ENCODE data around the gene ADAMTS14.

ADAMTS14 gene

DNA sequence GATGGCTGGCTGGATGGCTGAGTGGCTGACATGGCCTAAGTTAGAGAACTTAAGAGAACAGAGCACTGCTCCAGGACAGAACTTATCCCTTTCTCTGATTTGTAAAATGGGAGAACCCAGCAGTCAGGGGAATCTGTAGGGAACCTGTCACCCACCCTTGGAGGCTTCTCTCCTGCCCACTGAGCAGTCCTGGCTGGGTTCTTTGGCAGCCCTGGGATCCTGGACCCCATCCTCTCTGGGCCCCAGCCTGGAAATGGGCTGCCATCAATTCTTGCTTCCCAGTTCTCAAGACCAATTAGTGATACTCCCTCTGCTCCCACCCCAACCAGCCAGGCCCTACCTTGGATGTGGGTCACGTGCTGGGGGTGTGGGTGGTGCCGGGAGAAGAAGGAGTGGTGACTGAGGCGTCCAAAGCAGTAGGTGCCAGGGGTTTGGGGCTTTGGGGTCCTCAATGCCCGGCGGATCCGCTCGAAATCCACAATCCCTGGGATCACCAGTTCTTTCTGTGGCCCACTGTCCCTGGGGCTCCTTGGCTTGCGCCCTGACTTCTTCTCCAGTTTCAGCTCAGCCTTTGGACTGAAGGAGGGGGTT, 109.2 kb downstream of the ADAMTS14 start:
- DNase-seq: no peak

DNA sequence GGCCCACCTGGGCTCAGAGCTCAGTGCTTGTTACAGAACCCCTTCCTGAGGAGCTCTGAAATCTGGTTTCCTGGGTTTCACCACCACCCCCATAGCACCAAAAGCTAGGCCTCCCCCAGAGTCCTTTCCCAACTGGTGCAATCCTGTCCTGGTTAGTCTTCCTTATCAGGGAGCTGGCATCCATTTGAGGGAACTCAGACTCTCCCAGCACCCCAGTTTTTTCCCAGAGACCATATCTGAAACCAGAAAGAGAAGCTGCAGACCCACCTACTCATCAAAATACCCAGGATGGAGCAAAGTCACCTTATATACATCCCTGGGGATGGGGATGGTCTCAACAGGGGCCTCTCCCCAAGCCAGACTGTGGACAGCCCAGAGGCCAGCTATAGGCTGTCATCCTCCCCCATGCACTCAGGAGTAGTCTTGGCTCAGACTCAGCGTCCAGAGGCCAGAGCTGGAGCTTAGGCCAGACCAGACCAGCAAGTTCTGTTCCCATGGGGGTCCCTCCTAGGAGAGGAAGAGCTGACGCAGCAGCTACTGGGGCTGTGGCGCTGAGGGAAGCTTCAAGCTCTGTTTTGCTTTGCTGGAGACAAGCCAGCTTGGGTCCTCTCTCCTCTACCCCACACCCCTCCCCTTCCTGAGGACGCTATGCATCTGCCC, 109.9 kb downstream of the ADAMTS14 start:
- DNase-seq: no peak

DNA sequence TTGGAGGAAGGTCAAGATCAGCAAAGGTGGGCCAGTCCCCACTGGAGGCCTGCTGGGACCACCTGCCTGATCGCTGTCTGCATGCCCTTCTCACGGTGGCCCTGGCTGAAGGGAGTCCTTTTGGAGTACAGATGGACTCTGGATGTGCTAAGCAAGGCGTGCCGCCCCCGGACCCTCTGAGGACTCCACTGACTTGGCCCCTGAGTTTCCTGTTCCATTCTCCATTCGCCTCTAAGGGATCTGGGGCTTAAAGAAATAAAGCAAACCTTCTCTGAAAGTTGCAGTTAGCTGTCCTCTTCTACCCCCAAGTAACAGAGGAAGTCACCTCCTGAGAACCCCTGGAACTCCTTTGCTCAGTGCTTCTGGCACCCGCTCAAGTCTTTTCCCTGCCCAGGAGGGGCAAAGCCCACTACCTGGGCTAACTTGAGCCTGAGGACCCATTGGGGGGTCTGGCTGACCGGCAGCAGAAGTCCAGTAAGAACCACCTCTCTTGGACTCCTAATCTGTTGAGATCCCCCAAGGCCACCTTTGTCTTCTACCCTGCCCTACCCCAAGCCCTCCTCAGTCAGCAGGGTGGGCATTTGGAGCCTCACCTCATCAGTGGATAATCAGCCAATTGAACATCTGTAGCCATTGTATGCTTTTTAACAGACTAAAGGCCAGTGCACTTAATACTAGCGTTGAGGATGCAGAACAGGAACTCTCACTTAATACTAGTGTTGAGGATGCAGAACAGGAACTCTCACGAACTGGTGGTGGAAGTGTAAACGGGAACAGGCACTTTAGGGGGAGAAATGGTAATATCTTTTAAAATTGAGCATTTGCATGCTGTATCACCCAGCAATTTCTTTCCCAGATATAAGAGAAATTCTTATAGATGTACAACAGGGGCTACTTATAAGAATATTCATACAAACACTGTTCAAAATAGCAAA, 110.7 kb downstream of the ADAMTS14 start:
- no peak for DNase-seq

DNA sequence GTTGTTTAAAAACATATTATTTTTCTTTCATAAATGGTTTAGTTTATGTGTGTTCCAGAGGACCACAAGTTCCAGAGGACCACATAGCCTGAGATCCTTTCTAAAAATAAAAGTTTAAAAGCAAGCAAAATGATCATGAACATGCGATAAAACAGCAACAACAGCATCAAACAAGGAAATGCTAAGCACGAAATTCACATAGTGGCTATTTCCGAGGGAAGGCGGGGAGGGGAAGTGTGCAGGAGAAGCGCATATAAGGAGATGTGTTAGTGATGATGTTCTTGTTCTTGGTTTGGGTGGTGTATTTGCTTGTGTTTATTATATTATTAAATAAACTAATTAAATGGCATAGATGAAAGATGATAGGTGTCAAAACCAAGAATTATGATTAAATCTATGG, 111.7 kb downstream of the ADAMTS14 start:
- DNase-seq: no peak

DNA sequence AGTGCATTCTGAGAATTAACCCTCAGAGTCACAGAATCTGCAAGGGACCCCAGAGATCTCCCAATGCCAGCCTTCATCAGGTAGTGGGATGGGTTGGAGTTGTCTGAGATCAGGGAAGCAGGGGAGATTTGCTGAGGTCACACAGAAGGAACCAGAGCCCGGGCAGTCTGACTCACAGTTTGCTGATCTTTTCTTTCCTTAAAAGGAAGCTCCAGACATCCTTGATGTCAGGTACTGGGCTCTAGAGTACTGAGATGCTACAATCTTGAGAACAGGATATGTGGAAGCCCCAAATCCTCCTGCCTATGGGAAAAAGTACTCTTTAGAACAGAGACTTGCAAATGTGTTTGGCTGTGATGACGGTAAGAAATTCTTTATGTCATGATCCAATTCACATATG, 112.2 kb downstream of the ADAMTS14 start:
- DNase-seq: no peak

DNA sequence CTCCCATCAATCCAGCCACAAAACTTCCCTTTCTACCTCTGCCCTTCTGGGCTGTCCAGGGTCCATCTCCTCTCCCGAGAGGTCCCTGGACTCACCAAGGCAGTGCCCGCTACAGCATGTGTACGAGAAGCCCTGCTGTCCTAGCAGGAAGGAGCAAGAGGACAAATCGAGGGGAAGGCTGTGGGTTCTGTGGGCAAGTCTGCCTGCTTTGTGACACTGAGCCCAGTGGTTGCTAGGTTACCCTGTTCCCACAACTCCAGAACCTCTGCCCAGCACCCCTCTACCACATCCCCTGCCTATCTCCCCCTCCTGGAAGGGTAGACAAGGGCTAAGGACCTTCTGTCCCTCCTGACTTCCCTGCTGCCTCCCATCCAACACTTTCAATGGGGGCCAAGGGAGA, 112.9 kb downstream of the ADAMTS14 start, which contains the start of gene TBATA:
TSS of gene TBATA (minus strand) at position 188 of the 400 bp plus-strand sequence. CDS start 1,998 bp downstream, outside the sequence.
- DNase-seq: no peak

DNA sequence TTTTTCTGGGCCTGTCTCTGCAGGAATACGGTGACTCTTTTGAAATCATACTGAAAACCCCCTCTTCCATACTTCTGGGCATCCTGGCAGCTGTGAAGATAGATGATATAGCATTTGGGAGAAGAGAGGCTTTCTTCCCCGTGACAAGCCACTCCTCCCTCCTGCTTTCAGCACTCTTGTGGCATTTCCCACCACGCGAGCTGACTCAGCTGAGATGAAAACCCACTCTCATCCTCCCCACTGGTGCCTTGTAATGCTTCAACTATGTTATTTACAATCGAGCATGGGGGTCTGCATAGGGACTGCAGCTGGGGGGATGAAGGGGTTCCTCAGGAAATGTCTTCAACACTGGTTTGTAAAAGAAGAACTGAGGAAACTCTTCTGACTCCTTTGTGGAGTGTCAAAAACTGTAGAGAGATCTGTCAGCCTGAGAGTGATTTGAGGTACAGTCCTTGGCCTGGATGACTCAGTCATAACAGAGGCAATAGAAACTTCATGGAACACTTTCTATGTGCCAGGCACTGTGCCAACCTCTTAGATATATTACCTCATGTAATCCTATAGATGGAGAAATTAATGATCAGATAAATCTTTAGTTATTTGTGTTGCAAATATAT, 114.6 kb downstream of the ADAMTS14 start:
- no peak for DNase-seq

DNA sequence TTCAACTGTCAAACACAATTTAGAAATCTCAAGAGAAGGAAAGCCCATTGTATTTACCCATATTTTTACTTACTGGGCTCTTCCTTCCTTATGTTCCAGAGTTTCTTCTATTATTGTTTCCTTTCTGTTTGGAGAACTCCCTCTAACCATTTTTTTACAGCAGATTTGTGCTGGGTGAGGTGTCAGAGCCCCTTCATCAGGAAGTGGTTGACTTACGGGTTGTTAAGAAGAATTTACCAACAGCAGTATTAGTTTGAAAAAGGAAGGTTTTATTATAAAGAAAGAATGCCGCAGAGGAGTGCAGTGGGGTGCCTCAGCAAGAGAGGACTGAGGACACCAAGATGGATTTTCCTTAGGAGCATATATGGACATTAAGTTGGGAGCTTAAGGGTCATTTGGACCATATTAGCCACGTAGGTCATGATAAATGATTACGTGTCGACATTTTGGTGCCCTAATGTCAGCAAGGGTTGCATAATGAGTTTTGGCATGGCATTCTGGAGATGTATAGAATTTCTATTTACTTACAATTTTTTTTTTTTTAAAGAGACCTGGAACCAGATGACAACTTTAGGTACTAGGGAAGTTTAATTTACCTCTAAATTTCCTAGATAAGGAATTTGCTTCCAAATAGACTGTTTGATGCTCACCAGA, 119.2 kb downstream of the ADAMTS14 start:
- no peak for DNase-seq

DNA sequence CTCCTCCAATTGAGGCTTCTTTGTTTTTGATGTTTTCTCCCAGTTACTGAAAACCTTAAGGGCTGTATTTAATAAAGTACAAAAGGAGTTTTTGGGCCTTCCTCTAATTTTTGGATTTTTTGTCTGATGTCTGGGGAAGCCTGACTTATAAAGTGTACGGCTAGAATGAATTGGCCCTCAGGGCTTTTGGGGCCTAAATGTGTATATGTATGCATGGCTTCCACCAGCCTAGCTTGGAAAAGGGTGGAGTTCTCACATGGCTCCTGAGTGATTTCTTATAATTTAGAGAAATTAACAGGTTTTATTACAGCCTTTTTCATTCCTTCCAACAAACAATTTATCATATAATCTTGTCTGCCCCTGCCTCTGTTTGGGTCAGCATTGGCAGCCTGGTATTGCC, 123.3 kb downstream of the ADAMTS14 start:
- no peak for DNase-seq

DNA sequence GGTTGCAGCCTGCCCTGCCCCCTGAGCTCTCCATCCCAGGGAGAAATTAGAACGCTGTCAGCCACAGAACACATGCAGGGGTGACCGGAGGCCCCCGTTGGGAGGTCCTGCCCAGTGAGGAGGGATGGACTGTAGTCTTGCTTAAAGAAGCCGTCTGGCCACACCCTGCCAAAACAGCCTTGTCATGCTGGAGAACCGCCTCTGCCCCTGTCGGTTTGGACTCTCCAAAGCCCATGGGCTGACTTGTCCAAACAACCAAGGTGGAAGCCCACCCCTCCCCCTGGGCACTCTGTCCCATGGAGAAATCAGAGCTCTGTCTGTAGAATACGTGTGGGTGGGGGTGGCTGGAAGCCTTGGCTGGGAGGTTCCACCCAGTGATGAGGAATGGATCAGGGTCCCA, 125.5 kb downstream of the ADAMTS14 start:
- DNase-seq: no peak

DNA sequence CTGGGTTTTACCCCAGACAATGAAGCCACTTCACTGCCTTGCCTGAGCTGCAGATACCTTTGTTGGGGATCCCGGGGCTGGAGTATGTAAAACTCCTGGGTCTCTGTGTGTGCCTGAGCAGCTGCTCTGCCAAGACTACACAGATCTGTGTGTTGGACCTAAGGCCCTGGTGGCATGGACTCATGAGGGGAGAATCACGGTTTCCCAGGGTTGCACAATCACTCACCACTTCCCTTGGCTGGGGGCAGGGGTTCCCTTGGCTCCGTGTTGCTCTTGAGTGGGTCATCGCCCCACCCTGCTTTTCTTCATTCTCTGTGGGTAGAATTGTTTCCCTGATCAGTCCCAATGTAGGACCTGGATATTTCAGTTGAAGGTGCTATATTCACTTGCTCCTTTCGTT, 126.8 kb downstream of the ADAMTS14 start:
- DNase-seq: no peak

DNA sequence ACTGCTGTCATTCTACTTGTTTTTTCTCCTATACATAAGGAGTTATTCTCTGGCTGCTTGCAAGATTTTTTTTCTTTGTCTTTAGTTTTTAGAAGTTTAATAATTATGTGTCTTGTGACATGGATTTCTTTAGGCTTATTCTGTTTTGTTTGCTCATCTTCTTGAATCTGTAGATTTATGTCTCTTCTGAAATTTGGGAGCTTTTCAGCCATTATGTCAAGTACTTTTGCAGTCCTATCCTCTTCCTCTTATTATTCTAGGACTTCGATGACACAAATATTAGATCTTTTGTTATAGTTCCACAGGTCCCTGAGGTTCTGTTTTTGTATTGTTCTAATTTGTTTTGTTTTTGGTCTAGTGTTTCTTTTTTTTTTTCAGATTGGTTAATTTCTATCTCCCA, 129.5 kb downstream of the ADAMTS14 start:
- no peak for DNase-seq

DNA sequence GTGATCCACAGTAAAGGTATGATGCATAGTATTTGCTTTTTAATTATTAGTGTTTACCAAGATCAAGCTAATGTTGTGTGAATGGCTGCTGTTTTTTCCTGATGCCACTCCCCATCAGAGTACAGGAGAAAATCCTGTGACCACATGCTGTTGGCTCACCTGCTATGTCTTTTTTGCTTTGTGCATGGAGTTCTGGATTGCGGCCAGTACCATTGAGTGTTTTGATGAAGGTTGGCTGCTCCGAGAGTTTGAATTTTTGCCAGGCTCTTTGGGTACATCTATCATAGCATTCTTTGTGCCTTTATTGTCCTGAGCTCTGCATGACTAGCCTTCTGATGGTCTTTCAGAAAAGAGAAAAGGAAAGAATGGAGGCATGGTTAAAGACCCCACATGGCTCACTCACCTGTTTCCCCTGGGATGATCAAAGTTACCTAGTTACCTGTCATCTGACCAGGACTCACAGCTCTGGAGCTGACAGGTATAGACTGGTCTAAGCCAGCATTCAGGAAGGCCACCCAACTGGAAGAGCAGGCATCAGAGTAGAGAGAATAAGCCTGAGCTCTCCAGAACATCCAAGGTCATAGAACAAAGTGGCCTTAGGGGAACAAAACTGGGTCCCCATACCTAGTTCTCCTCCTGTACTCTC, 131.6 kb downstream of the ADAMTS14 start:
- DNase-seq: no peak

DNA sequence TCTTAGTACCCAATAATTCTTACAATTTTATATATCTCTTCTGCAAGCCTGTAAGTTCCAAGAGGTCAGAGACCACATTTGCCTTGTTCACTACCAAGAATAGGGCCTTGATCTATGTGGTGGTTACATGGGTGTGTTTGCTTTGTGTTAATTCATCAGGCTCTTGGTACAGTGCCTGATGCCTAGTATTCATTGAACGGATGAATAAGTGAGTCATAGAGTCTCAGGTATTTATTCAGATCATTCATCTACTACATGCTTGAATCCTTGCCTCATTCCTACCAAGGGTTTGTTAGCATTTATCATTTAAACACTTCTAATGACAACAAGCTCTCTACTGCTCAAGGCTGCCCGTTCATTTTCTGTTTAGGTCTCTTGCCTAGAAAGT, 132.1 kb downstream of the ADAMTS14 start:
- DNase-seq: no peak

DNA sequence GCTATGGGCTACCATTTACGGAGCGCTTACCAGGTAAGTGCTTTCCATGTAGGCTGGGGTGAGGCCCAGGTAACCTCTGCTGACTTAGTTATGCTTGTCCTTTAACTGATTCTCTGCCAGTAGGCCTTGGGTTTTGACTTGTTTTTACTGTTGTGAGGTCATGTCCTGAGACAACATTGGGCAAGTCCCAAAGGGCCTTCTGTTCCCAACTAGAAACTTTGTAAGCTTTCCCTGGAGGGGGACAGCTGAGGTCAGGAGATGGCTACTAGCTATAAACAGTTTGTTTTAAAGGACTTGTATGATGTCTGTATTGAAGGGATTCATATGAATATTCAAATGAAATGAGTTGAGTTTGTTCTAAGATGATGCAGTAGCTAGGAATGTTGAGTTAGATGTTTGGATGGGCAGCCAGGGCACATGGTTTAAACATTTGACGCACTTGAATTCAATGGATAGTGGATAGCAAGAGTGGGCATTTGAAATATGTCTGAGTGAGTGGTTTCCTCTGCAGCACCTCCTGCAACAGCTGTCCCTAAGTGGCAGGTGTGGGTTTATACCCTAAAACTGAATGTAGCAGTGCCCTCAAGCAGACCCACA, 133.4 kb downstream of the ADAMTS14 start:
- no peak for DNase-seq

DNA sequence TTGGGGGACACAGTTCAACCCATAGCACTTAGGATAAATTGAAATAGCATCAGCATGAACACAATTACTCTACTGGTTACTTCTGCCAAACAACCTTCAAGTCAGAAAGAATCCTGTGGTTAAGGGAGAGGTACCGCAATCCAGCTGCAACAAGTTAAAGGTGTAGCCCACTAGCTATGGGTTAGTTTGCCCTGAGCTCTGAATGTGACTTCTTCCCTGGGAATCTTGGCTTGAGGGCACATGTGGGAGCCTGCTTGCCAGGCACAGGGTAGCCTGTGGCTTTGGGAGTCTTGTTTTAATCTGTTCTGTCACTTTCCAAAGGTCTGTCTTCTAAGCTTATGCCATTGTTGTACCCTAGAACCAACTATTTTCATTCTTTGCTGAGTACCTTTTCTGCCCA, 134.5 kb downstream of the ADAMTS14 start:
- no peak for DNase-seq

DNA sequence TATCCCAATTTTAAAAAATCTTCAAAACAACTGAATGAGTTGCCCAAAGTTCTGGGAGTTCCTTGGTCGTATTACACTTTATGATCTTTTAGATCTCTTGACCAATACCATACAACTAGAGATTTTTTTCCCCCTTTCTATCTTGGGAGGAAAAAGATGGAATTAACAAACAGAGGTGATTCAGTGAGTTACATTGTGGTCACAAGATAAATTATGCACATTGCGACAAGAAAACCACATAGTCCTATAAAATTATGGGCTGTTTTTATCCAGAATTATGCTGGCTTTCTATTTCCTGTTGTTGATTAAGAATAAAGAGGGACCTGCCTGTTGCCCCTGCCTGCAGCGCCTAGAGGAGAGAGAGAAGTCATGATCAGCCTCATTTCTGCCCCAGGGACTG, 135.2 kb downstream of the ADAMTS14 start:
- no peak for DNase-seq

DNA sequence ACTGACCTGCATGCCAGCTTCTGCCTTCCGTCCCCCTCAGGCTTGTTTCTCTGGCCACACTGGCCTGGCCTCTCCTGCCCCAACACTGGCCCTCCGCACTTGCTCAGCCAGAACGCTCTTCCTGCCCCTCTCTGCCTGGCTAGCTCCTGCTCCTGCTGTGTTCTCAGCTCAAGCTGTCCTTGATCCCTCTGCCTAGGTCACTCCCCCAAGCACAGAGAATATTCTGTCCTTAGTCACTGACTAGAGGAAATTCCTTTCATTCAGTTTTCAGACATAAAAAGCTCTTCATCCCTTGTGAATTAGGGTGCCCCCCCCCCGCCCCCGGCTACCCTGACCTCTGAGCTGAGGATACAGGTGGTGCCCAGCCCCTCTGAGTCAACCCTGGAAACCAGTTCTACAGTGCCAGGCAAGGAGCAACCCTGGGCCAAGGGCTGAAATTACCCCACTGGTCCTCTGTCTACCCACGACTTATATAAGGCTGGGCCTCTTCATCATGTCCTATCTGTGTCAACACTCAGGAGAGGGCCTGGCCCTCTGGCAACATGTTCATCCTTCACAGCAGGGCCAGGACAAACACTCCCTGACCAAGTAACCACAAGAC, 136.8 kb downstream of the ADAMTS14 start:
- no peak for DNase-seq

DNA sequence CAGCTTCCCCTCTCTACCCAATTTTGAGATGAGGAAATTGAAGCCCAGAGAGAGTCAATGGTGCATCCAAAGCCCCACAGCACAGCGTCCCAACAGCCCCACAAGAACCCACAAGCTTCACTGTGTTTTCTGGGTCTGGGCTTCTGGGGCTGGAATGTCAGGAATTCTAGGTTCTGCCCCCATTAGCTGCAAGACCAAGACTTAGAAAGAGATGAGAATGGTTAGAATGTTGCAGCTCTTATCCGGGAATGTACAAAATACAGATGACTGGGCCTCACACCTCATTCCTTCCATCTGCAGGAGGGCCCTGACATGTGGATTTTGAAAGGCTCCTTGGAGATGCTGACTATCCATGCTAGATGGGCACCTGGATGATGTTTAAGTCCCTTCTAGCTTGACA, 137.4 kb downstream of the ADAMTS14 start:
- DNase-seq: no peak

DNA sequence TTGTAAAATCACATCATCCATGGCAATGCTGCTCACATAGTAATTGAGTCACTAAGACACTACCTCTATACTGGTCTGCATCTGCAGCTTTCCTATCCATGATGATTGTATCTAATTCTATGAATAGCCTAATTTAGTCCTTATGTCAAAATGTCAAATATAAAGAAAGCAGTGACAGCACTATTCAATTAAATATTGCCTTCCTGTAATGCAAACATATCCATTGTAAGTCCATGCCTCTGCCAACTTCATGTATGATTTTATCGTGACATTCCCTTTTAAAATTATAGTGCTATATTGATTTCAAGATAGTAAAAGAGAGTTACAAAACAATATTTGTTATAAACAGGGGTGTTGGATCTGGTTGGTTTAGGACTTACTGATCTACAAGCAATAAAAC, 138.7 kb downstream of the ADAMTS14 start:
- DNase-seq: no peak
